Measurements from ENCODE around the gene SRMS. TPM values are rescaled to one million over a fixed set of nuclear protein-coding genes. Genes with fewer than 3 reads are reported as not detected.

Gene SRMS
- polyA plus RNA-seq, 1 donor from 2014 or later = 0.43 TPM

GRCh38 chr20:63553933-63554290 is 6.4 kb upstream of the SRMS start, which contains the start of gene FNDC11:
FNDC11 (plus strand) TSS chr20:63554159; CDS start chr20:63555664, 1,505 bp downstream.
- Mint-ChIP-seq H3K36me3 (peaks cover 1% of the 10 kb centered on the region), H3K4me1 (peaks cover 10 to 31% (median 15%) of the 10 kb centered on the region in 3 donors), H3K9me3 (no peaks in the 10 kb centered on the region), H3K4me3 (peak within 1 kb of the TSS; percentile 83 to 95 (median 94)), H3K27ac (peak within 1 kb of the TSS; percentile 98 to 100 (median 98)), H3K27me3 (peaks cover 2% of the 10 kb centered on the region)

GRCh38 chr20:63553251-63553932 is 5.8 kb upstream of the SRMS start:
- Mint-ChIP-seq H3K4me3 (peak overlapping the region; percentile 83 to 95 (median 86)), H3K27ac (peak overlapping the region; percentile 98 to 100 (median 98)), H3K4me1 (peaks cover 10 to 31% (median 17%) of the 10 kb centered on the region in 3 donors), H3K27me3 (peaks cover 5% of the 10 kb centered on the region), H3K36me3 (peaks cover 1% of the 10 kb centered on the region), H3K9me3 (no peaks in the 10 kb centered on the region)

GRCh38 chr20:63552481-63553249 is 5.1 kb upstream of the SRMS start:
- Mint-ChIP-seq H3K4me1 (peaks cover 10 to 31% (median 17%) of the 10 kb centered on the region in 3 donors), H3K27me3 (peaks cover 5% of the 10 kb centered on the region), H3K4me3 (peak overlapping the region; percentile 59 to 95 (median 86)), H3K9me3 (no peaks in the 10 kb centered on the region), H3K27ac (peak overlapping the region; percentile 98 to 100 (median 98)), H3K36me3 (peaks cover 1% of the 10 kb centered on the region)

GRCh38 chr20:63551068-63551467 is 3.5 kb upstream of the SRMS start:
- peaks cover 11 to 29% (median 19%) of the 10 kb centered on the region in 3 donors for H3K4me1 Mint-ChIP-seq
- H3K9me3 Mint-ChIP-seq = no peaks in the 10 kb centered on the region
- peak overlapping the region in 1 of 4 donors; percentile 7 for H3K4me3 Mint-ChIP-seq
- peaks cover 1% of the 10 kb centered on the region for H3K36me3 Mint-ChIP-seq
- H3K27ac Mint-ChIP-seq = peak overlapping the region in 2 of 3 donors; percentile 50 to 100
- H3K27me3 Mint-ChIP-seq = peaks cover 8% of the 10 kb centered on the region

GRCh38 chr20:63549679-63550282 is 2.2 kb upstream of the SRMS start:
- Mint-ChIP-seq H3K9me3 (no peaks in the 10 kb centered on the region), H3K36me3 (peaks cover 1% of the 10 kb centered on the region), H3K27me3 (peaks cover 8% of the 10 kb centered on the region), H3K4me3 (peak overlapping the region in 1 of 4 donors; percentile 72), H3K4me1 (peaks cover 19 to 38% (median 29%) of the 10 kb centered on the region in 3 donors), H3K27ac (peak overlapping the region in 1 of 3 donors; percentile 67)

- peak overlapping the region in 2 of 3 donors; percentile 43 to 67 for H3K27ac Mint-ChIP-seq
- H3K27me3 Mint-ChIP-seq = peaks cover 8% of the 10 kb centered on the region
- peaks cover 21 to 31% (median 27%) of the 10 kb centered on the region in 3 donors for H3K4me1 Mint-ChIP-seq
- peaks cover 1% of the 10 kb centered on the region for H3K36me3 Mint-ChIP-seq
- peak overlapping the region in 1 of 4 donors; percentile 67 for H3K4me3 Mint-ChIP-seq
- H3K9me3 Mint-ChIP-seq = no peaks in the 10 kb centered on the region
Measured at GRCh38 chr20:63549019-63549418, 1.5 kb upstream of the SRMS start.

- peaks cover 24 to 31% (median 30%) of the 10 kb centered on the region in 3 donors for H3K4me1 Mint-ChIP-seq
- no peaks in the 10 kb centered on the region for H3K9me3 Mint-ChIP-seq
- H3K4me3 Mint-ChIP-seq = peak overlapping the region in 1 of 4 donors; percentile 67
- peak overlapping the region in 2 of 3 donors; percentile 43 to 65 for H3K27ac Mint-ChIP-seq
- H3K36me3 Mint-ChIP-seq = peaks cover 4% of the 10 kb centered on the region
- peaks cover 11% of the 10 kb centered on the region for H3K27me3 Mint-ChIP-seq
Measured at GRCh38 chr20:63548542-63548941, 993 bp upstream of the SRMS start.

- H3K4me1 Mint-ChIP-seq = peaks cover 20 to 30% (median 21%) of the 10 kb centered on the region in 3 donors
- peaks cover 4% of the 10 kb centered on the region for H3K36me3 Mint-ChIP-seq
- no peaks in the 10 kb centered on the region for H3K9me3 Mint-ChIP-seq
- peak overlapping the region in 1 of 4 donors; percentile 36 for H3K4me3 Mint-ChIP-seq
- H3K27ac Mint-ChIP-seq = no peak overlapping the region
- peaks cover 12% of the 10 kb centered on the region for H3K27me3 Mint-ChIP-seq
Measured at GRCh38 chr20:63546956-63547724, 409 bp downstream of the SRMS start.

- peaks cover 4% of the 10 kb centered on the region for H3K36me3 Mint-ChIP-seq
- no peaks in the 10 kb centered on the region for H3K9me3 Mint-ChIP-seq
- H3K27ac Mint-ChIP-seq = peak overlapping the region in 2 of 3 donors; percentile 23 to 92
- peaks cover 19 to 31% (median 21%) of the 10 kb centered on the region in 3 donors for H3K4me1 Mint-ChIP-seq
- peak overlapping the region in 1 of 4 donors; percentile 79 for H3K4me3 Mint-ChIP-seq
- H3K27me3 Mint-ChIP-seq = peaks cover 12% of the 10 kb centered on the region
Measured at GRCh38 chr20:63546256-63546955, 1.1 kb downstream of the SRMS start.

GRCh38 chr20:63545814-63546213 is 1.7 kb downstream of the SRMS start:
- H3K27me3 Mint-ChIP-seq = peaks cover 12% of the 10 kb centered on the region
- H3K9me3 Mint-ChIP-seq = no peaks in the 10 kb centered on the region
- peaks cover 14 to 28% (median 21%) of the 10 kb centered on the region in 3 donors for H3K4me1 Mint-ChIP-seq
- H3K27ac Mint-ChIP-seq = peak overlapping the region in 2 of 3 donors; percentile 90 to 92
- H3K4me3 Mint-ChIP-seq = peak overlapping the region in 2 of 4 donors; percentile 69 to 79
- peaks cover 4% of the 10 kb centered on the region for H3K36me3 Mint-ChIP-seq

GRCh38 chr20:63544958-63545516 is 2.5 kb downstream of the SRMS start:
- H3K36me3 Mint-ChIP-seq = peaks cover 3% of the 10 kb centered on the region
- peak overlapping the region in 3 of 4 donors; percentile 69 to 83 (median 79) for H3K4me3 Mint-ChIP-seq
- peaks cover 14 to 28% (median 21%) of the 10 kb centered on the region in 3 donors for H3K4me1 Mint-ChIP-seq
- peaks cover 12% of the 10 kb centered on the region for H3K27me3 Mint-ChIP-seq
- H3K9me3 Mint-ChIP-seq = no peaks in the 10 kb centered on the region
- H3K27ac Mint-ChIP-seq = peak overlapping the region in 2 of 3 donors; percentile 90 to 92

- Mint-ChIP-seq H3K27ac (peak overlapping the region in 2 of 3 donors; percentile 53 to 77), H3K27me3 (peaks cover 10% of the 10 kb centered on the region), H3K36me3 (peaks cover 3% of the 10 kb centered on the region), H3K4me3 (peak overlapping the region in 1 of 4 donors; percentile 70), H3K9me3 (no peaks in the 10 kb centered on the region), H3K4me1 (peaks cover 11 to 26% (median 21%) of the 10 kb centered on the region in 3 donors)
Measured at GRCh38 chr20:63544241-63544957, 3.1 kb downstream of the SRMS start.

- H3K27me3 Mint-ChIP-seq = peaks cover 9% of the 10 kb centered on the region
- H3K36me3 Mint-ChIP-seq = peaks cover 3% of the 10 kb centered on the region
- H3K27ac Mint-ChIP-seq = peak overlapping the region in 2 of 3 donors; percentile 53 to 77
- H3K4me1 Mint-ChIP-seq = peaks cover 10 to 26% (median 21%) of the 10 kb centered on the region in 3 donors
- H3K4me3 Mint-ChIP-seq = peak overlapping the region in 2 of 4 donors; percentile 12 to 70
- no peaks in the 10 kb centered on the region for H3K9me3 Mint-ChIP-seq
Measured at GRCh38 chr20:63543733-63544132, 3.8 kb downstream of the SRMS start.

Data from IgD-negative memory B cell (primary cell).